Neural progenitor cell (in vitro differentiated cells): ENCODE data around the gene DLGAP3. TPM values are rescaled to one million over a fixed set of nuclear protein-coding genes. Genes with fewer than 3 reads are reported as not detected.

Experiments
- DNase-seq: peaks from one replicate; pipeline ENCODE4 v3.0.0-alpha.2; 2016; ENCODE audit warnings: low spot score
- H2AFZ ChIP-seq: fragments of 200-600 bp; sonication (generic); replicated peaks from 2 replicates; pipeline ENCODE4 v1.6.1; 2016; ENCODE audit warnings: antibody characterized with exemption
- H3F3A ChIP-seq: fragments of 200-600 bp; sonication (generic); 2 replicates; pipeline ENCODE4 v1.6.1; 2016; ENCODE audit warnings: antibody characterized with exemption, low read depth
- H3K27ac ChIP-seq: fragments of 200-600 bp; sonication (generic); 2 replicates; pipeline ENCODE4 v1.5.1; 2016; ENCODE audit warnings: mild to moderate bottlenecking
- H3K27me3 ChIP-seq: fragments of 200-600 bp; sonication (generic); 2 replicates; pipeline ENCODE4 v1.6.1; 2016; ENCODE audit warnings: mild to moderate bottlenecking, moderate library complexity
- H3K36me3 ChIP-seq: fragments of 200-600 bp; sonication (generic); 2 replicates; pipeline ENCODE4 v1.5.1; 2016
- H3K4me1 ChIP-seq: fragments of 200-600 bp; sonication (generic); 2 replicates; pipeline ENCODE4 v1.6.1; 2016; ENCODE audit warnings: mixed run types
- H3K4me2 ChIP-seq: fragments of 200-600 bp; sonication (generic); 2 replicates; pipeline ENCODE4 v1.6.1; 2016
- H3K4me3 ChIP-seq: fragments of 200-600 bp; sonication (generic); 2 replicates; pipeline ENCODE4 v1.5.1; 2016
- H3K79me2 ChIP-seq: fragments of 200-600 bp; sonication (generic); 2 replicates; pipeline ENCODE4 v1.6.1; 2016; ENCODE audit warnings: low read depth
- H3K9ac ChIP-seq: fragments of 200-600 bp; sonication (generic); 2 replicates; pipeline ENCODE4 v1.6.1; 2016
- H3K9me3 ChIP-seq: fragments of 200-600 bp; sonication (generic); 2 replicates; pipeline ENCODE4 v1.5.1; 2016; ENCODE audit warnings: low read depth
- H4K20me1 ChIP-seq: fragments of 200-600 bp; sonication (generic); 2 replicates; pipeline ENCODE4 v1.6.1; 2016; ENCODE audit warnings: low read depth
- H3K27ac Mint-ChIP-seq: 3 replicates; pipeline ENCODE4 v1.8.0; 2021; ENCODE audit warnings: mixed read lengths
- H3K27me3 Mint-ChIP-seq: 2 replicates; pipeline ENCODE4 v1.8.0; 2022; ENCODE audit warnings: low read depth, mild to moderate bottlenecking, inconsistent platforms, moderate library complexity, mixed read lengths; ENCODE audit not compliant: insufficient read depth
- H3K36me3 Mint-ChIP-seq: 3 replicates; pipeline ENCODE4 v1.8.0; 2021; ENCODE audit warnings: mixed read lengths
- H3K4me1 Mint-ChIP-seq: 3 replicates; pipeline ENCODE4 v1.8.0; 2021; ENCODE audit warnings: mixed read lengths
- H3K4me3 Mint-ChIP-seq: 3 replicates; pipeline ENCODE4 v1.8.0; 2021; ENCODE audit warnings: mild to moderate bottlenecking, moderate library complexity, mixed read lengths
- H3K9me3 Mint-ChIP-seq: 3 replicates; pipeline ENCODE4 v1.8.0; 2020; ENCODE audit warnings: mixed read lengths
- CTCF ChIP-seq: fragments of 200-600 bp; sonication (generic); IDR thresholded peaks from 2 replicates; pipeline ENCODE4 v1.5.1; 2017; ENCODE audit warnings: antibody characterized with exemption, mild to moderate bottlenecking
- EZH2 ChIP-seq: fragments of 200-600 bp; sonication (generic); IDR thresholded peaks from 2 replicates; pipeline ENCODE4 v1.6.1; 2017; ENCODE audit warnings: antibody characterized with exemption, mild to moderate bottlenecking, moderate library complexity
- EZH2phosphoT487 ChIP-seq: fragments of 200-600 bp; sonication (generic); IDR thresholded peaks from 2 replicates; pipeline ENCODE4 v1.6.1; 2017; ENCODE audit warnings: antibody characterized with exemption
- total RNA-seq: library from RNA; depleted of rRNA; stranded (reverse); fragments of >200 nt; gene quantifications from 2 replicates; pipeline ENCODE4 v1.2.3, GENCODE V29; 2015; ENCODE audit warnings: low replicate concordance

DLGAP3 gene
- total RNA-seq, 1 donor from 2014 or later: not detected

- H2AFZ ChIP-seq: no peak overlapping the region
- H3K9me3 ChIP-seq: no peaks in the 10 kb centered on the region
- Mint-ChIP-seq H3K9me3 (no peaks in the 10 kb centered on the region), H3K27me3 (no peaks in the 10 kb centered on the region), H3K4me3 (no peak overlapping the region), H3K4me1 (peaks cover 54% of the 10 kb centered on the region), H3K27ac (peak overlapping the region; percentile 98), H3K36me3 (no peaks in the 10 kb centered on the region)
- H3K4me1 ChIP-seq: peaks cover 27% of the 10 kb centered on the region
- H3K4me3 ChIP-seq: no peak overlapping the region
- TF ChIP-seq EZH2phosphoT487: no peak
- no peak for TF ChIP-seq CTCF
- no peak for TF ChIP-seq EZH2
- peaks cover 17% of the 10 kb centered on the region for H3F3A ChIP-seq
- H3K36me3 ChIP-seq: no peaks in the 10 kb centered on the region
- H3K27me3 ChIP-seq: no peaks in the 10 kb centered on the region
- H3K9ac ChIP-seq: no peak overlapping the region
- no peak for DNase-seq
- H3K79me2 ChIP-seq: no peaks in the 10 kb centered on the region
- no peak overlapping the region for H3K4me2 ChIP-seq
- H3K27ac ChIP-seq: no peak overlapping the region
- H4K20me1 ChIP-seq: peaks cover 55% of the 10 kb centered on the region
Measured at GRCh38 chr1:34842073-34842472, 87.4 kb downstream of the DLGAP3 start.

GRCh38 chr1:34840426-34840825 lies 89.0 kb downstream of the DLGAP3 start:
- H3K4me1 Mint-ChIP-seq: peaks cover 47% of the 10 kb centered on the region
- Histone ChIP-seq H3K4me3 (no peak overlapping the region), H3K36me3 (no peaks in the 10 kb centered on the region), H2AFZ (no peak overlapping the region), H3K9me3 (no peaks in the 10 kb centered on the region), H3K27me3 (no peaks in the 10 kb centered on the region), H3K4me1 (peaks cover 27% of the 10 kb centered on the region), H3K79me2 (no peaks in the 10 kb centered on the region), H3K4me2 (no peak overlapping the region), H4K20me1 (peaks cover 39% of the 10 kb centered on the region), H3K9ac (no peak overlapping the region), H3K27ac (no peak overlapping the region), H3F3A (peaks cover 17% of the 10 kb centered on the region)
- TF ChIP-seq EZH2 (no peak), EZH2phosphoT487 (no peak), CTCF (no peak)
- H3K9me3 Mint-ChIP-seq: no peaks in the 10 kb centered on the region
- no peak for DNase-seq
- no peaks in the 10 kb centered on the region for H3K36me3 Mint-ChIP-seq
- H3K27me3 Mint-ChIP-seq: no peaks in the 10 kb centered on the region
- H3K4me3 Mint-ChIP-seq: no peak overlapping the region
- H3K27ac Mint-ChIP-seq: no peak overlapping the region

- no peaks in the 10 kb centered on the region for H3K79me2 ChIP-seq
- H3K27me3 ChIP-seq: no peaks in the 10 kb centered on the region
- no peak overlapping the region for H3K27ac ChIP-seq
- no peak overlapping the region for H3K4me2 ChIP-seq
- H3K9ac ChIP-seq: no peak overlapping the region
- H3K36me3 ChIP-seq: no peaks in the 10 kb centered on the region
- H3K4me3 ChIP-seq: no peak overlapping the region
- TF ChIP-seq CTCF (no peak), EZH2 (no peak), EZH2phosphoT487 (no peak)
- no peaks in the 10 kb centered on the region for H3K9me3 ChIP-seq
- no peak overlapping the region for H3K4me3 Mint-ChIP-seq
- H4K20me1 ChIP-seq: peaks cover 33% of the 10 kb centered on the region
- H3K36me3 Mint-ChIP-seq: no peaks in the 10 kb centered on the region
- H3K27ac Mint-ChIP-seq: no peak overlapping the region
- H3K4me1 Mint-ChIP-seq: peaks cover 46% of the 10 kb centered on the region
- DNase-seq: no peak
- H2AFZ ChIP-seq: no peak overlapping the region
- peaks cover 15% of the 10 kb centered on the region for H3F3A ChIP-seq
- H3K27me3 Mint-ChIP-seq: no peaks in the 10 kb centered on the region
- H3K9me3 Mint-ChIP-seq: no peaks in the 10 kb centered on the region
- peaks cover 23% of the 10 kb centered on the region for H3K4me1 ChIP-seq
Measured at GRCh38 chr1:34839526-34840305, 89.7 kb downstream of the DLGAP3 start.
